Glomerular endothelial cell (primary cell): ENCODE measurements around the gene KATNAL2. TPM values are rescaled to one million over a fixed set of nuclear protein-coding genes. Genes with fewer than 3 reads are reported as not detected.

ENCODE experiments used
- DNase-seq: peaks from one replicate; pipeline ENCODE4 v3.0.0-alpha.2; 2011; ENCODE audit warnings: low read depth, low spot score; ENCODE audit errors: extremely low read depth
- total RNA-seq: library from RNA; depleted of rRNA; stranded (reverse); fragments of >200 nt; gene quantifications from 2 replicates; pipeline ENCODE4 v1.2.3, GENCODE V29; 2015

The KATNAL2 gene
- total RNA-seq, 1 donor from 2014 or later = 1.6 TPM

DNA sequence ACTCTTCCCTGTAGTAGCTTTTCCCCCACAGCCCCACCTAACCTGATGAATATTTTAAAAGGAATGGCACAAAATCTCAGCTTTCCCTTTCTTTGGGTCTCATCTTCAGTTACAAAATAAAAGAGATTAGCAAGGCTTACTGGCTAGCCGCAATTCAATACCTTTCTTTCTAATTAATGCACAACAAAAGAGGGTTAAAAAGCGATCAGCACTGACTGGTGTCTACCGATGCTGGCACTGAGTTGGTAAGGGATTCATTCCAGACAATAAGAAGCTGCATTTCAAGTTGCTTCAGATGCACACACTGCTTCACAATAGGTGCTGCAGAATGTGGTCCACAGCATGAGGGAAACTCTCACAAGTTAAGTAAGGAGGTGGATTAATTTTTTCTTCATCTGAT, 191.0 kb downstream of the KATNAL2 start:
- DNase-seq = no peak

DNA sequence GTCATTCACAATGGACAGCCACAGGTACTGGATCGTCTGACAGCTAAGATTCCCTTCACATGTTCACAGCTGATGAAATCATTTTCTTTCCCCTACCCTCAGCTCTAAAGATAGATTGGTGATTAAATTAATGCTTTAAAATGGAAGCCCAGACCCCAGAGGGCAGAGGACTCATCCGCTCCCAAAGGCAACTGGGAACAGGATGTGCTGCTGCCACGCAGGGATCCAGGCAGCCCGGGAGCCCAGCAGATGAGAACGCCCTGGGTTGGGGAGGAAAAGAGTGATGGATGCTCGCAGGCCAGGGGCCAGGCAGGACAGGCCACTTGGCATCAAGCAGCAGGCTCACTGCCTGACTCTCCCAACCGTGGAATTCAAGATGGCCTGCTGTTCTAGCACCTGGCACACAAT, 191.6 kb downstream of the KATNAL2 start:
- DNase-seq = no peak

DNA sequence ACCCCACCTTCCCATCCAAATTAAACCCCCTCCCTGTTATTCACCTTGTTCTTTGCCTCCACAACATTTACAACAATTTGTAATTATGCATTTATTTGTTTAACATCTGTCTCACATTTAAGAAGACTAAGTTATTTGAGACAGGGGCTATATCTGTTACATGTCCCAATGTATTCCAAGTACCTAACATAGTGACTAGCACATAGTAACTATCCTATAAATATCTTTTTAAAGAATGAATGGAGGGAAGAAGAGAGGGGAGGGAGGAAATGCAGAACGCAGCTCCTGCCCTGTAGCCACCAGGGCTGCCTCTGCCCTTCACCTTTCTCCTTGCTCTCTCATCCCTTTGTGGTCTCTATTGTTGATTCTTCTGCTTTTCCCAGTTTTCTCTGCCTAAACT, 192.3 kb downstream of the KATNAL2 start:
- no peak for DNase-seq

DNA sequence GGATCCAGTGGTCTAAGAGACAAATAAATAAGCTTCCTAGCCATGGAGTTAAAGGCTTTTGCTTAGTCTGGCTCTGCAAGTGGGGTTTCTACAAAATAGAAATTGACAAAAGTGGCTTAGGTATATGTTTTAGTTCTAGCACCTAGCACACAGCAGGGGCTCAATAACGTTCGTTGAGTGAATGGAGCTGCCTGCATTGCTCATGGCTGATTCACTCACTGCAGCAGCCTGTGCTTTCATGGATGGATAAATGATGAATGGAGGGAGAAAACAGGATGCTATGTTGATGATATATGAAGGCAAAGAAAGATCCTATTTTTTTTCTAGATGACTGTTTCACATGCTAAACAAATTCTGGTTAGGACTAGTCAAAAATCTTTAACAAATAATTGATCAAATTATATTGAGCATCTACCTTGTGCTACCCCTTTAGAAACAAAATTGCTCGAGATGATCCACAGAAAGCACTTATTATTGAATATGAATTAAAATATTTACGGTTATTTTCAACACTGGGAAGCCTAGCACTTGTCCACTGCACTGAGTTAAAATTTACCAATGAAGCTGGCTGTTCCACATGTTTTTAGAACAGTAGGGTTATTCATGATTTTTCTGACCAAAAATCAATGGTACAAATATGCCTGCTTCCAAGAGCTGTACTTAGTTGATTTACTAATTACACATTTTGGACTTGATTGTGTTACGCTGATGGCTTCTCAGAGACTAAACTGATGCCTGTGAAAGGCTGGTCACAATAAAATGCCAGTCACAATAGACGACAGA, 193.3 kb downstream of the KATNAL2 start:
- no peak for DNase-seq

DNA sequence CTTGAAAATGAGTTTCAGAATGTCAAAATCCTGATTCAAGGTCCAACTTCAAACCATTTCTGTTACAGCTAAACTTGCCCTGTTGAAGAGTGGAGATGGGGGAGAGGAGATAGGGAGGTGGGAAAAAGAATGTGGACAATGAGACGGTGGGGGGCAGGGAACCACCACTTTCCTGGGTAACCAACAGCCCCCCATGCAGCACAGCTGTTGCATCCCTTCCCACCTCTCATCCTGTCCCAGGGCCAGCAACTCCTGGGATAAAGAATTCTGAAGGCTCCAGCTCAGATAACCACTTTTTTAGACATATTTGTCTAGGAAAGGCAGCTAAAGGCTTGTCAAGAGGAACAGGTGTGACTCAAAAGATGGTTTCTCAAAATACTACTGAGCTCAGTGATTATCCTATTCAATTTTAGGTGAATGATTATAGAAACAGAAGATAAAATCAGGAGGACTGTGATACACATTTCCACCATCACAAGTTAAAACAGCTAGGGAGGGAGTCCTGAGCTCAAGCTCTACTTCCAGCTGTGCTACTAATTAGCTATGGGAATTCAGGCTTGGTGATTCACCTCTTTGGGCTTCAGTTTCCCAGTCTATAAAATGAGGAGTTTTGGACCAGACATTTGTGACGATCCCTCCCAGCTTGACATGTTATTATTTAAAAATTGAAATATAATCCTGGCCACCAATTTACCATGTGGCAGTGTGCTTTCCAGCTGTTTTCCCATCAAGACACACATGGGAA, 196.6 kb downstream of the KATNAL2 start:
- DNase-seq = no peak

DNA sequence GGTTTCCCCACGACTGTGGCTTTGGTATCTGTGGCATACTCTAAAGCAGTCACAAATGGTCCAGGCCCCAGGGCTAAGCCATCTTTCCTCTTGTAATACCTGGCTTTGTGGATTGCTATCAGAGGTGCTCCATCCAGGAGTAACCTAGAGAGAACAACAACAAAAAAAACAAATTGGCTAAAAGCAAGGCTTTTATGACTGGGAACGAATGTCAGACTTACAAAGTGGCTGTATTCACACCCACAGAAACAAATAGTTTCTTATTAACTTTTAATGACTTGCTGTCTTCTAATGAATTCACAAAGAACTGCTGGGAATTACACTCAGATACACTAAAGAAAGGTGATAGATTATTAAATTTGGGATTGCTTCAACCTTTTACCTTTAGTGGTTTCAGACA, 197.8 kb downstream of the KATNAL2 start:
- no peak for DNase-seq

DNA sequence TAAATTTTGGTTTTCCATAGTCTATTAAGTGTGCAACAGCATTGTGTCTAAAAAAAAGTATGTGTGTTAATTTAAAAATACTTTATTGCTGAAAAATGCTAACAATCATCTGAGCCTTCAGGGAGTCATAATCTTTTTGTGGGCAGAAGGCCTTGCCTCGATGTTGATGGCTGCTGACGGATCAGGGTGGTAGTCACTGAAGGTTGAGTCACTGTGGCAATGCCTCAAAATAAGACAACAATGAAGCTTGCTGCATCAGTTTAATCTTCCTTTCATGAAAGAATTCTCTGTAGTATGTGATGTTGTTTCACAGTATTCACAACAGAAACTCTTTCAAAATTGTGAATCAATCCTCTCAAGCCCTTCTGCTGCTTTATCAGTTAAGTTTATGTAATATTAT, 201.6 kb downstream of the KATNAL2 start:
- no peak for DNase-seq

DNA sequence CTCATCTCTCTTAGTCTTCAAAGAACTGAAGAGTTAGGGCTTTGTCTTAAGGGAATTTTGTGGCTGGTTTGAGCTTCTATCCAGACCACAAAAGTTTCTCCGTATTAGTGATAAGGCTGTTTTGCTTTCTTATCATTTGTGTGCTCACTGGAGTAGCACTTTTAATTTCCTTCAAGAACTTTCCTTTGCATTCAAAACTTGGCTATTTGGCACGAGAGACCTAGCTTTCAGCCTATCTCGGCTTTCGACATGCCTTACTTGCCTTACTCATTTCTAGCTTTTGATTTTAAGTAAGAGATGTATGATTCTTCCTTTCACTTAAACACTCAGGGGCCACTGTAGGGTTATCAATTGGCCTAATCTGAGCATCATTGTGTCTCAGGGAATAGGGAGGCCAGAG, 203.0 kb downstream of the KATNAL2 start:
- DNase-seq = no peak

DNA sequence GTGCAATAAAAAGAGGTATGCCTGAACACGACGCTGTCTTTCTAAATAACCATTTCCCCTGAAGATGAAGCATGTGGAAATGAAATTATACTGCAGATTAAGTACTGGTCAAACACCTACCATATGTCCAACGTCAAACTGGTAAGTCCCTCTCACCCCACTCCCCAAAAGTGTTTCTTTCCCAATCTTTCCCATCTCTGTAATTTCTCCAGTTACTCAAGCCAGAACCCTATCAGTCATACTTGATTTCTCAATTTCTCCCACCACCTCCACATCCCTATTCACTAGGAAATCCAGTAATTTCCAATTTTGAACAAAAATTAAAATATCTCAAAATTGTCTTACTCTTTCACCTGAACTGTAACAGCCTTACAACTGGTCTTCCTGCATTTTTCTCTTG, 203.7 kb downstream of the KATNAL2 start:
- no peak for DNase-seq

DNA sequence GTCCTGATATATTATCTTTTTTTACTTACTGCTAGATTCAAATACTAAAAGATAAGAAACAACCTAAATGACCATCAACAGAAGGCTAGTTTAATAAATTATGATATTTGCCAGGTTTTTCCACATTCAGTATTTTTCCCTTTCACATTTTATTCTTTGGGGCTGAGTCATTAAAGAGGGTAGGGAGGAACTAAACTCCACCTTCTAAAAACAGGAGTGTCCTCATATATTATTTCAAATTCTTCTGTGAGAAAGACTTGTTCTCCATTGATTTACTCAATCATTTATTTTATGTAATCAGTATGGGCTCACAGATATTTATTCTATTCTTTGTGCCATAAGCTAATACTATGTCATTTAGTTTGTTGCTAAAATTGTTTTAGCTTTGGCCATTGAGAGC, 223.9 kb downstream of the KATNAL2 start:
- no peak for DNase-seq

DNA sequence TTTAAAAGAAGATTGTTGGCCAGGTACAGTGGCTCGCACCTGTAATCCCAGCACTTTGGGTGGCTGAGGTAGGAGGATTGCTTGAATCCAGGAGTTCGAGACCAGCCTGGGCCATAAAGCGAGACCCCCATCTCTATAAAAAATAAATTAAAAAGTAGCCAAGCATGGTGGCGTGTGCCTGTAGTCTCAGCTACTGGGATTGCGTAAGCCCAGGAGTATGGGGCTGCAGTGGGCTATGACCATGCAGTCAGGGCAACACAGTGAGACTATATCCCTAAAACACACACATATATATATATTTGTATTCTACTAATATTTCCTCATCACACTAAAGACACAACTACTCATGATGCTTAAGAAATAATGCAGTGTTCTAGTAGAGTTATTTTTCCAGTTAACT, 225.8 kb downstream of the KATNAL2 start:
- no peak for DNase-seq

DNA sequence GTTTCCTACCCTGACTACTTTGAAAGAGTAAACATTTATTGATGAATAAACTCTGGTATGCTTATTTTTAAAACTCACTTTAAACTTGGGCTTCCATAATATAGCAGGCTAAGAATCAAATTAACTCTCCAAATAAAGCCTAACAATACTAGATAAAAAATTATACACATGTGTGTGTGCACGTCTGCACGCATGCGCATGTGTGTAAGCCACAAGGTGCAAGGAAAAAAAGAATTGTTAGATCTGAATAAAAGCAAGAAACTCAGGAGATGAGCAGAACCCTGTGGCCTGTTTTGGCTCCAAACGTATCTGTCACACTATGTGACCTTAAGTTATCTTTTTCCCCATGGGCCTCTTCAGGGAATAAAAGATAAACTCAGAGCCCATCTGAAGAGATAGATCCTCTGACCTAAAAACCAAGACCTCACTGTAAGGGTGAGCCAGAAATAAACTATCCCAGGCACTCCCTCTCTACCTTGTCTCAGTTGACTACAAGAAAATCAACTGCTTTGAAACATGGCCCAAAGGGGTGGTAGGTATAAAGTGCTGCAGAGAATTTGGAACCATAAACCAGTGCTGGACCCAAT, 226.6 kb downstream of the KATNAL2 start:
- DNase-seq = no peak

DNA sequence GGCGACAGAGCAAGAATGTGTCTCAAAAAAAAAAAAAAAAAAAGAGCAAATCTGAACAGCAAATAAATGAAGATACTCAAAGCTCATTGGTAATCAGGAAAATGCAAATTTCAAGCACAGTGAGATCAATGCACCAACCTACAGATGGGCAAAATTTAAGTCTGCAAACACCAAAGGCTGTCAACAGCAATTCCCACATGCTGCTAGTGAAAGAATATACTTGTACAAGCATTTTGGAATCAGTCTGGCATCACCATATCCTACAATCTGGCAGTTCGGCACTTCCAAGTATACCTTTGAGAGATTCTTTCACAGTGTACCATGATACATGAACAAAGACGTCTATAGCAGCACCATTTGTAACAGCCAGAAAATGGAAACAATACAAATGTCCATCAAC, 228.8 kb downstream of the KATNAL2 start:
- no peak for DNase-seq

DNA sequence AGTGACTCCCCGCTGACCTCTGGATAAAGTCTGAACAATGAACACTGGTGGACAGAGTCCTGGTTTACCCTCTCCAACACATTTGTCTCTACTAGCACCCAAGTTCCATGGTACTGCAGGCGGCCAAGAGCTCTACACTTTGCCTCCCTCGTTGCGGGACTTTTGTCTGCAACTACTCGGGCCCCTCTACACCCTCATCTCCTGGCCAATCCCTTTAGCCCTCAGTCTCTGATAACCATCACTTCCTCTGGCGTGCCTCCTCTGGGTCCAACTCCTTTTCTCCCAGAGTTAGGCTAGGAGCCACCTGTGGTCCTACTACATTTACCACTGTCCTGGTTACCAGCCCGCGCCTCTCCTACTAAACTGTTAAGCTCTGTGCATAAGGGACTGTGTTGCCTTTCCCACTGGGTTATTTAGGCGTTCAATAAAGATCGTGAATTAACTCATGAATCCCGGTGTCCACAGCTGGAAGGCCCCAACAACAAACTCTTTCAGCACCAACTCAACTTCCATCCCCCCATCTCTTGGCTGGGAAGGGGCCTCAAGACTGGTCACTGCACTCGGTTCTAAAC, 232.1 kb downstream of the KATNAL2 start:
- no peak for DNase-seq

DNA sequence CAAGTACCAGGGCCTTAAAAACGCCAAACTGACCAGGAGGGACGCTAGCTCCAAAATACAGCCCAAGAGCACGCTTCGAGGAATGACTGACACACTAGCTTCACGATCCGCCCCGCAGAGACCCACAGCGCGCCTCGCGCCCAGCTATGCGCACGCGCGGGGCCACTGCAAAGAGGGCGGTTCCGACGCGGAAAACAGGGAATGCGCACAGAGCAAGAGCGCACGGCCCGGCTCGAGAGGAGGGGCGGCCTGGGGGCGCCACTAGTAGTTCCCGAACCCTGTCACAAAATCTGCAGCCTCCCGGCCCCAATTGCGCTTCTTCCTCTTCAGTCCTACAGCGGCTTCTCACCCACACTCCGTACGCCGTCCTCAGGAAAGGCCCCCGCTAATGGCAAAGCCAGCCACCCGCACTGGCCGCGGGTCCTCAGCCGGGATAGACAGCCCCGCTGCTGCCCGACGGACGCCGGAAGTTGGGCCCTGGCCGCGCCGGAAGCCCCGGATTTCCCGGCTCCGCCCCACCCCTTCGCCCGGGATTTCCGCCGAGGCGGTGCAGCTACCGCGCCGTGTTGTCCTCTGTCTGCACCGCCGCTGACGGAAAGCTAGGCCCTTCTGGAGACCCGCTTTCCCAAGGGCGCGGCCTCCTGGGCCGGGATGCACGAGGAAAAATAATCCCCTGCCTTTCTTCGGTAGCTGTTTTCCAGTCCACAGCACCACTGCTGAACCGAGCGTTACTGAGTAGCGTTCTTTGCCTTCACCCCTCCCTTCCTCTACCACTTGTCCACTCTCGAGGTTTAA, 232.8 kb downstream of the KATNAL2 start, which contains the start of gene HDHD2:
Gene HDHD2 (minus strand): TSS at position 472 of the 795 bp plus-strand sequence. CDS start 14,061 bp downstream, outside the sequence.
- no peak for DNase-seq

DNA sequence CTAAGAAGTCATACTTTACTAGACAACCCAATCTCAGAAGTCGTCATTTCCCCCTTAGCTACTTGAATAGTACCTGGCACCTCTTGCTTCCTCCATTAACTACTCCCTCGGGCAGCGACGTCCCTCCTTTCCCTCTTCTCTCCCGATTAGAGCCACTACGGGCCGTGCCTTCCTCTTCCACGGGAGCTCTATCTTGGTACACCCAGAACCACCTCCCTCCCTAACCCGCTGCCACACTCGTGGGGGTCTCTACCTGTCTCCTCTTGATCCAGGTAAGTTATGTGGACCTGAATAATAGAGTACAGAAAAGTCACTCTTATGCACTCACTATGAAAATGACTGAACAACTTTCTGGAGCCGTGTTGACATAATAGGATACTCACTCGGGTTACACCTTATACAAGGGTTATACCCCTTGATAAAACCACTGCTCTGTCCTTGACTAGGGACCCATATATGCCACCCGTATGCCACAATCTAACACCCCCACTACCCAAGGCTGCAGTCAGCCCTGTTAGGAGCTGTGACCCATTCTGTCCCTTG, 233.5 kb downstream of the KATNAL2 start:
- no peak for DNase-seq

DNA sequence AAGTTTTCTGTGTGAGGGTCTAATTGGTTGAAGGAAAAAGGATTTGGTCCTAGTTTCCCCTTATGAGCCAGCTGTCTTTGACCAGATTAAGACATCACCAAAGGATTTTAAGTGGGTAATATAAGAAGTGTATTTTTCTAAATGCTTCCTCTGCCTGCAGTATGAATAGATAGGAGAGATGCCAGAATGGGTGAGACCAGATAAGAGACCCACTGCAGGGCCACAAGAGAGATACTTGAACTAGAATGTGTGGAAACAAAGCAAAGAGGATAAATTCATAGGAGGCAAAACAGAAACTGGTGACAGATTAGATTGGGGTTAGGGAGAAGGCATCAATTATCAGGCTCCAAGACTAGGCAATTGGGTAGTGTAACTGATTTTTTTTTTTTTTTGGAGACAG, 234.0 kb downstream of the KATNAL2 start:
- no peak for DNase-seq
